ENCODE measurements around the gene DDIT3. TPM values are rescaled to one million over a fixed set of nuclear protein-coding genes. Genes with fewer than 3 reads are reported as not detected.
A peak's percentile ranks its signal among the peaks of the same experiment; 100 is the strongest.
"Not testable (repeated sequence)": the region's sequence is repeated elsewhere in the genome, so short reads cannot be mapped to it uniquely, and the experiment has no call there.

The DDIT3 gene
- total RNA-seq = 30.2 and 44.2 TPM in 2 replicates
- polyA plus RNA-seq = 33.8 and 51.3 TPM in 2 replicates

GRCh38 chr12:57520053-57520818 lies at the start of gene DDIT3:
DDIT3 (minus strand) TSS chr12:57520514; CDS start chr12:57517406, 3,108 bp downstream.
- Histone ChIP-seq H3K4me1 (ENCODE audit: low read depth) (peaks cover 37% of the 10 kb centered on the region), H3K27me3 (no peaks in the 10 kb centered on the region), H3K4me3 (peak within 1 kb of the TSS; percentile 80), H3K9me3 (ENCODE audit: low read depth) (no peaks in the 10 kb centered on the region), H3K36me3 (peaks cover 23% of the 10 kb centered on the region), H3K27ac (peak within 1 kb of the TSS; percentile 99)
- peak; percentile 100 for DNase-seq (ENCODE audit: low read depth in 1 of 2, low spot score in 1 of 2)
- no peak for TF ChIP-seq CTCF (IDR thresholded peaks at IDR 0.05; ENCODE audit: low read depth, low read length)

GRCh38 chr12:57569858-57570257 lies 49.5 kb upstream of the DDIT3 start:
- no peak overlapping the region for H3K27ac ChIP-seq

GRCh38 chr12:57568838-57569237 lies 48.5 kb upstream of the DDIT3 start:
- H3K27ac ChIP-seq = no peak overlapping the region
- H3K36me3 ChIP-seq = no peaks in the 10 kb centered on the region
- no peaks in the 10 kb centered on the region for H3K27me3 ChIP-seq
- H3K4me1 ChIP-seq (ENCODE audit: low read depth) = no peaks in the 10 kb centered on the region
- no peaks in the 10 kb centered on the region for H3K9me3 ChIP-seq (ENCODE audit: low read depth)
- no peak for TF ChIP-seq CTCF (IDR thresholded peaks at IDR 0.05; ENCODE audit: low read depth, low read length)
- H3K4me3 ChIP-seq = no peak overlapping the region
- peak in 1 of 2 donors; percentile 24 for DNase-seq (ENCODE audit: low read depth in 1 of 2, low spot score in 1 of 2)

More at GRCh38 chr12:57569858-57570257, 49.5 kb upstream of the DDIT3 start:
- Histone ChIP-seq H3K27me3 (no peaks in the 10 kb centered on the region), H3K4me3 (no peak overlapping the region), H3K4me1 (ENCODE audit: low read depth) (no peaks in the 10 kb centered on the region), H3K9me3 (ENCODE audit: low read depth) (no peaks in the 10 kb centered on the region), H3K36me3 (no peaks in the 10 kb centered on the region)
- TF ChIP-seq CTCF (IDR thresholded peaks at IDR 0.05; ENCODE audit: low read depth, low read length) = no peak
- DNase-seq (ENCODE audit: low read depth in 1 of 2, low spot score in 1 of 2) = no peak

GRCh38 chr12:57564178-57564740 lies 43.9 kb upstream of the DDIT3 start:
- TF ChIP-seq CTCF (IDR thresholded peaks at IDR 0.05; ENCODE audit: low read depth, low read length) = no peak
- Histone ChIP-seq H3K27ac (no peak overlapping the region), H3K4me3 (no peak overlapping the region), H3K4me1 (ENCODE audit: low read depth) (no peaks in the 10 kb centered on the region), H3K36me3 (no peaks in the 10 kb centered on the region), H3K9me3 (ENCODE audit: low read depth) (no peaks in the 10 kb centered on the region), H3K27me3 (peaks cover 10% of the 10 kb centered on the region)
- DNase-seq (ENCODE audit: low read depth in 1 of 2, low spot score in 1 of 2) = no peak

- H3K9me3 ChIP-seq (ENCODE audit: low read depth) = no peaks in the 10 kb centered on the region
- no peaks in the 10 kb centered on the region for H3K36me3 ChIP-seq
- no peak overlapping the region for H3K27ac ChIP-seq
- H3K4me1 ChIP-seq (ENCODE audit: low read depth) = no peaks in the 10 kb centered on the region
- peaks cover 10% of the 10 kb centered on the region for H3K27me3 ChIP-seq
- no peak for TF ChIP-seq CTCF (IDR thresholded peaks at IDR 0.05; ENCODE audit: low read depth, low read length)
- H3K4me3 ChIP-seq = no peak overlapping the region
- DNase-seq (ENCODE audit: low read depth in 1 of 2, low spot score in 1 of 2) = no peak
Measured at GRCh38 chr12:57563358-57563757, 43.0 kb upstream of the DDIT3 start.

- not testable (repeated sequence) for H3K4me1 ChIP-seq (ENCODE audit: low read depth); H3K27ac ChIP-seq; H3K9me3 ChIP-seq (ENCODE audit: low read depth); H3K36me3 ChIP-seq; H3K4me3 ChIP-seq
- peaks cover 10% of the 10 kb centered on the region for H3K27me3 ChIP-seq
- DNase-seq (ENCODE audit: low read depth in 1 of 2, low spot score in 1 of 2) = peak in 1 of 2 donors; percentile 33
Measured at GRCh38 chr12:57561117-57561516, 40.8 kb upstream of the DDIT3 start.

Measured in cardiac muscle cell (in vitro differentiated cells and primary cell).